H9 (cell line): ENCODE results near the gene MYRF. TPM values are rescaled to one million over a fixed set of nuclear protein-coding genes. Genes with fewer than 3 reads are reported as not detected.

Experiments used
- DNase-seq: peaks from one replicate; pipeline ENCODE4 v3.0.0-alpha.2; 2017
- H2AFZ ChIP-seq: one replicate; pipeline ENCODE4 v1.6.1; 2013; ENCODE audit warnings: mild to moderate bottlenecking, low read length, control low read depth, moderate library complexity
- H2AK5ac ChIP-seq: 2 replicates; pipeline ENCODE4 v1.6.1; 2013; ENCODE audit warnings: low read length, control low read depth, mixed read lengths; ENCODE audit not compliant: insufficient read length
- H2BK120ac ChIP-seq: one replicate; pipeline ENCODE4 v1.6.1; 2013; ENCODE audit warnings: low read depth, mild to moderate bottlenecking, low read length, control low read depth, inconsistent platforms; ENCODE audit not compliant: poor library complexity, severe bottlenecking
- H2BK12ac ChIP-seq: 2 replicates; pipeline ENCODE4 v1.6.1; 2013; ENCODE audit warnings: low read length, control low read depth, mixed read lengths, low read depth; ENCODE audit not compliant: insufficient read length
- H2BK15ac ChIP-seq: 2 replicates; pipeline ENCODE4 v1.6.1; 2013; ENCODE audit warnings: low read depth, low read length, control low read depth
- H2BK20ac ChIP-seq: one replicate; pipeline ENCODE4 v1.6.1; 2013; ENCODE audit warnings: low read depth, mild to moderate bottlenecking, low read length, control low read depth, inconsistent platforms; ENCODE audit not compliant: poor library complexity, severe bottlenecking
- H2BK5ac ChIP-seq: 2 replicates; pipeline ENCODE4 v1.6.1; 2013; ENCODE audit warnings: low read length, control low read depth, mixed read lengths; ENCODE audit not compliant: insufficient read length
- H3K14ac ChIP-seq: 2 replicates; pipeline ENCODE4 v1.6.1; 2013; ENCODE audit warnings: low read length, control low read depth; ENCODE audit not compliant: insufficient read depth
- H3K18ac ChIP-seq: 2 replicates; pipeline ENCODE4 v1.6.1; 2013; ENCODE audit warnings: low read depth, mild to moderate bottlenecking, mixed read lengths, low read length, control low read depth; ENCODE audit not compliant: insufficient read length
- H3K23ac ChIP-seq: 2 replicates; pipeline ENCODE4 v1.6.1; 2013; ENCODE audit warnings: low read length, control low read depth, mixed read lengths, low read depth; ENCODE audit not compliant: insufficient read length
- H3K23me2 ChIP-seq: 2 replicates; pipeline ENCODE4 v1.6.1; 2013; ENCODE audit warnings: low read depth, mild to moderate bottlenecking, mixed read lengths, low read length, control low read depth; ENCODE audit not compliant: insufficient read length, poor library complexity, severe bottlenecking
- H3K27ac ChIP-seq: 2 replicates; pipeline ENCODE4 v1.5.1; 2013; ENCODE audit warnings: low read length, control low read depth, mixed read lengths, low read depth; ENCODE audit not compliant: insufficient read length
- H3K27me3 ChIP-seq: 2 replicates; pipeline ENCODE4 v1.6.1; 2013; ENCODE audit warnings: low read length, control low read depth, inconsistent platforms; ENCODE audit not compliant: insufficient read depth
- H3K4ac ChIP-seq: 2 replicates; pipeline ENCODE4 v1.6.1; 2013; ENCODE audit warnings: low read depth, mild to moderate bottlenecking, control low read depth, inconsistent platforms, low read length, moderate library complexity
- H3K4me1 ChIP-seq: 2 replicates; pipeline ENCODE4 v1.6.1; 2013; ENCODE audit warnings: low read length, control low read depth, inconsistent platforms; ENCODE audit not compliant: insufficient read depth
- H3K4me2 ChIP-seq: 2 replicates; pipeline ENCODE4 v1.6.1; 2013; ENCODE audit warnings: low read length, control low read depth, mixed read lengths; ENCODE audit not compliant: insufficient read length, insufficient read depth
- H3K56ac ChIP-seq: 2 replicates; pipeline ENCODE4 v1.6.1; 2013; ENCODE audit warnings: low read depth, mild to moderate bottlenecking, mixed read lengths, low read length, control low read depth; ENCODE audit not compliant: insufficient read length
- H3K79me1 ChIP-seq: 2 replicates; pipeline ENCODE4 v1.6.1; 2013; ENCODE audit warnings: low read depth, mild to moderate bottlenecking, moderate library complexity, low read length, control low read depth, inconsistent platforms; ENCODE audit not compliant: insufficient read depth, poor library complexity, severe bottlenecking
- H3K79me2 ChIP-seq: 2 replicates; pipeline ENCODE4 v1.6.1; 2013; ENCODE audit warnings: low read length, control low read depth, inconsistent platforms; ENCODE audit not compliant: insufficient read depth
- H3K9ac ChIP-seq: 2 replicates; pipeline ENCODE4 v1.6.1; 2013; ENCODE audit warnings: low read length, control low read depth, mixed read lengths; ENCODE audit not compliant: insufficient read length; ENCODE audit errors: extremely low read depth
- H3K9me3 ChIP-seq: one replicate; pipeline ENCODE4 v1.6.1; 2013; ENCODE audit warnings: low read depth, low read length, inconsistent platforms; ENCODE audit not compliant: control insufficient read depth
- H3T11ph ChIP-seq: one replicate; pipeline ENCODE4 v1.6.1; 2013; ENCODE audit warnings: mild to moderate bottlenecking, low read length, control low read depth, inconsistent platforms
- H4K20me1 ChIP-seq: one replicate; pipeline ENCODE4 v1.6.1; 2013; ENCODE audit not compliant: control insufficient read depth, insufficient read length, insufficient read depth
- H4K5ac ChIP-seq: 2 replicates; pipeline ENCODE4 v1.6.1; 2013; ENCODE audit warnings: low read depth, mild to moderate bottlenecking, mixed read lengths, low read length, control low read depth; ENCODE audit not compliant: insufficient read length
- H4K8ac ChIP-seq: replicated peaks from 2 replicates; pipeline ENCODE4 v1.6.1; 2013; ENCODE audit warnings: low read length, control low read depth, mixed read lengths, low read depth; ENCODE audit not compliant: insufficient read length
- H4K91ac ChIP-seq: 2 replicates; pipeline ENCODE4 v1.6.1; 2013; ENCODE audit warnings: low read depth, mild to moderate bottlenecking, moderate library complexity, mixed read lengths, low read length, control low read depth; ENCODE audit not compliant: insufficient read length
- H3K27ac Mint-ChIP-seq, 3 experiments: 2 replicates in 2 of 3; 3 replicates in 1 of 3; pipeline ENCODE4 v1.8.0; 2020 to 2021; ENCODE audit warnings: mixed read lengths in 3 of 3, mild to moderate bottlenecking in 1 of 3, moderate library complexity in 1 of 3
- H3K27me3 Mint-ChIP-seq: 2 replicates; pipeline ENCODE4 v1.8.0; 2021; ENCODE audit warnings: low read depth, mild to moderate bottlenecking, moderate library complexity, mixed read lengths
- H3K36me3 Mint-ChIP-seq, 3 experiments: 2 replicates in 2 of 3; 3 replicates in 1 of 3; pipeline ENCODE4 v1.8.0; 2020 to 2021; ENCODE audit warnings: low read depth in 3 of 3, mixed read lengths in 3 of 3; ENCODE audit not compliant: insufficient read depth in 1 of 3
- H3K4me1 Mint-ChIP-seq, 2 experiments: 2 replicates each; pipeline ENCODE4 v1.8.0; 2020; ENCODE audit warnings: mixed read lengths in 2 of 2
- H3K4me3 Mint-ChIP-seq, 2 experiments: 2 replicates in 1 of 2; 3 replicates in 1 of 2; pipeline ENCODE4 v1.8.0; 2020 to 2021; ENCODE audit warnings: mild to moderate bottlenecking in 2 of 2, mixed read lengths in 2 of 2, moderate library complexity in 1 of 2
- H3K9me3 Mint-ChIP-seq, 2 experiments: 2 replicates in 1 of 2; 3 replicates in 1 of 2; pipeline ENCODE4 v1.8.0; 2020; ENCODE audit warnings: mild to moderate bottlenecking in 2 of 2, mixed read lengths in 2 of 2, moderate library complexity in 1 of 2
- CTCF ChIP-seq: fragments of 200-600 bp; sonication (generic); conservative IDR thresholded peaks from 3 replicates; pipeline ENCODE4 v1.8.0; 2021; ENCODE audit warnings: antibody characterized with exemption, mild to moderate bottlenecking
- WGBS: extraction: QIAGEN DNeasy Blood & Tissue Kit; methylation state at CpG from one replicate; pipeline ENCODE4 v1.1.7; 2013; ENCODE audit warnings: missing lambda C conversion rate, low lambda C conversion rate, mixed read lengths; ENCODE audit not compliant: insufficient read length; ENCODE audit errors: extremely low coverage; 5-methylcytosine and 5-hydroxymethylcytosine counted together
- total RNA-seq: library from RNA; stranded (reverse); gene quantifications from 2 replicates; pipeline ENCODE4 v1.2.1, GENCODE V29; 2021

Gene MYRF
- total RNA-seq, 1 experiment from 2014 or later = 13.9 TPM

GRCh38 chr11:61707574-61707973, 44.9 kb upstream of the MYRF start:
- no peak overlapping the region for H2BK120ac ChIP-seq
- no peak overlapping the region for H3K23ac ChIP-seq
- no peak overlapping the region for H3K9ac ChIP-seq
- H3K27me3 ChIP-seq = no peaks in the 10 kb centered on the region
- no peak overlapping the region for H2AFZ ChIP-seq
- H3K4me1 ChIP-seq = no peaks in the 10 kb centered on the region
- no peak overlapping the region for H3K4ac ChIP-seq
- no peak overlapping the region for H2BK15ac ChIP-seq
- no peak overlapping the region for H3T11ph ChIP-seq
- H3K14ac ChIP-seq = no peak overlapping the region
- Mint-ChIP-seq H3K4me3 (no peak overlapping the region), H3K27me3 (no peaks in the 10 kb centered on the region), H3K27ac (peak overlapping the region in 1 of 3 experiments; percentile 65; a peak in 1 of 7 replicates), H3K9me3 (no peaks in the 10 kb centered on the region), H3K36me3 (no peaks in the 10 kb centered on the region), H3K4me1 (peaks cover 19 to 42% of the 10 kb centered on the region in 2 experiments)
- no peak overlapping the region for H2BK12ac ChIP-seq
- H3K9me3 ChIP-seq = no peaks in the 10 kb centered on the region
- no peak overlapping the region for H3K4me2 ChIP-seq
- H2BK20ac ChIP-seq = no peak overlapping the region
- TF ChIP-seq CTCF = no peak
- H3K23me2 ChIP-seq = no peaks in the 10 kb centered on the region
- no peaks in the 10 kb centered on the region for H4K20me1 ChIP-seq
- H4K5ac ChIP-seq = no peak overlapping the region
- H3K27ac ChIP-seq = no peak overlapping the region
- WGBS = no CpG with 5 or more reads among the region's 9 CpGs
- H3K79me1 ChIP-seq = no peaks in the 10 kb centered on the region
- H3K79me2 ChIP-seq = no peaks in the 10 kb centered on the region
- no peak overlapping the region for H4K8ac ChIP-seq
- no peak overlapping the region for H3K56ac ChIP-seq
- no peak for DNase-seq
- no peak overlapping the region for H3K18ac ChIP-seq
- H2BK5ac ChIP-seq = no peak overlapping the region
- no peak overlapping the region for H4K91ac ChIP-seq
- no peak overlapping the region for H2AK5ac ChIP-seq
